Keratinocyte (primary cell): ENCODE data around the gene MED7. TPM values are rescaled to one million over a fixed set of nuclear protein-coding genes. Genes with fewer than 3 reads are reported as not detected.

Experiments used
- DNase-seq: peaks from one replicate; pipeline ENCODE4 v3.0.0-alpha.2; 2011; ENCODE audit warnings: low read depth, missing footprints, low spot score
- FAIRE-seq: peaks from 2 replicates; lab custom pipeline; 2011; peaks lifted over from hg19 to GRCh38; lab: Jason Lieb, UNC
- H2AFZ ChIP-seq: 2 replicates; pipeline ENCODE4 v1.6.0; 2012; ENCODE audit warnings: low read length, control low read depth, inconsistent platforms; ENCODE audit not compliant: control insufficient read depth
- H3K27ac ChIP-seq: 2 replicates; pipeline ENCODE4 v1.5.1; 2011; ENCODE audit warnings: low read length; ENCODE audit not compliant: control insufficient read depth, insufficient read depth
- H3K27me3 ChIP-seq: 3 replicates; pipeline ENCODE4 v1.6.0; 2011; ENCODE audit warnings: low read length; ENCODE audit not compliant: control insufficient read depth, insufficient read depth; ENCODE audit errors: extremely low read depth
- H3K36me3 ChIP-seq, 2 experiments: 2 replicates in 1 of 2; 3 replicates in 1 of 2; pipeline ENCODE4 v1.5.1; 2011; ENCODE audit warnings: low read length in 2 of 2, mild to moderate bottlenecking in 1 of 2; ENCODE audit not compliant: control insufficient read depth in 2 of 2, insufficient read depth in 2 of 2; ENCODE audit errors: extremely low read depth in 1 of 2
- H3K4me1 ChIP-seq: 3 replicates; pipeline ENCODE4 v1.5.1; 2011; ENCODE audit warnings: low read length; ENCODE audit not compliant: control insufficient read depth, insufficient read depth; ENCODE audit errors: extremely low read depth
- H3K4me2 ChIP-seq: 3 replicates; pipeline ENCODE4 v1.6.0; 2011; ENCODE audit warnings: low read depth, low read length; ENCODE audit not compliant: control insufficient read depth, insufficient read depth; ENCODE audit errors: extremely low read depth
- H3K4me3 ChIP-seq, 3 experiments: fragments of 200-600 bp in 1 of 3; sonication (generic) in 1 of 3; 2 replicates in 2 of 3; 3 replicates in 1 of 3; pipeline ENCODE4 v1.5.1; 2011 to 2016; ENCODE audit warnings: low read length in 3 of 3, mild to moderate bottlenecking in 3 of 3, control low read depth in 2 of 3, inconsistent platforms in 1 of 3, low read depth in 1 of 3, mixed read lengths in 1 of 3, mixed run types in 1 of 3, moderate library complexity in 1 of 3; ENCODE audit not compliant: control insufficient read depth in 2 of 3, insufficient read depth in 2 of 3; ENCODE audit errors: extremely low read depth in 1 of 3
- H3K79me2 ChIP-seq: 2 replicates; pipeline ENCODE4 v1.6.0; 2012; ENCODE audit warnings: low read length; ENCODE audit not compliant: control insufficient read depth, insufficient read depth
- H3K9ac ChIP-seq: 3 replicates; pipeline ENCODE4 v1.6.0; 2011; ENCODE audit warnings: low read length; ENCODE audit not compliant: control insufficient read depth, insufficient read depth; ENCODE audit errors: extremely low read depth
- H3K9me1 ChIP-seq: 3 replicates; pipeline ENCODE4 v1.6.0; 2011; ENCODE audit warnings: low read length; ENCODE audit not compliant: control insufficient read depth, insufficient read depth; ENCODE audit errors: extremely low read depth
- H3K9me3 ChIP-seq: 2 replicates; pipeline ENCODE4 v1.5.1; 2012; ENCODE audit warnings: low read depth, low read length; ENCODE audit not compliant: control insufficient read depth
- H4K20me1 ChIP-seq: 3 replicates; pipeline ENCODE4 v1.6.0; 2011; ENCODE audit warnings: low read length; ENCODE audit not compliant: control insufficient read depth, insufficient read depth; ENCODE audit errors: extremely low read depth
- CTCF ChIP-seq, 3 experiments: IDR thresholded peaks in 1 of 3; conservative IDR thresholded peaks in 1 of 3; optimal IDR thresholded peaks in 1 of 3; 2 replicates in 2 of 3; 3 replicates in 1 of 3; pipeline versions ENCODE3 to v1.5.1; 2011; ENCODE audit warnings: low read length in 3 of 3, mild to moderate bottlenecking in 3 of 3, moderate library complexity in 2 of 3, control low read depth in 1 of 3, inconsistent platforms in 1 of 3; ENCODE audit not compliant: insufficient read depth in 2 of 3; ENCODE audit errors: extremely low read depth in 1 of 3
- EZH2 ChIP-seq: IDR thresholded peaks from one replicate; pipeline ENCODE4 v1.6.1; 2012; ENCODE audit warnings: inconsistent platforms, mild to moderate bottlenecking, low read length, moderate library complexity
- dilution Hi-C: fragments of 300-500 bp; cut with MboI; formaldehyde crosslinking; loops from one replicate; pipeline ENCODE4 v1.7.0; 2020; ENCODE audit warnings: low sequenced_read_pairs; ENCODE audit not compliant: extremely low pct_ligation_motif_present
- polyA plus RNA-seq, 5 experiments: library from polyadenylated mRNA; depleted of rRNA in 3 of 5; stranded (reverse) in 3 of 5; stranded (forward) in 1 of 5; unstranded in 1 of 5; fragments of >200 nt; gene quantifications; 1 replicate in 1 of 5; 2 replicates in 3 of 5; 3 replicates in 1 of 5; pipeline versions ENCODE4 v1.2.1 to v1.2.3, GENCODE V29; 2011 to 2012; ENCODE audit warnings: missing spikeins in 2 of 5, low read depth in 1 of 5, low replicate concordance in 1 of 5

MED7 gene
- polyA plus RNA-seq, 1 donor (not counting 4 experiments of a cell fraction or from before 2014, with no cell fraction given): 17.0 TPM

GRCh38 chr5:157137691-157138090 is 5.0 kb downstream of the MED7 start:
- DNase-seq (no peak), FAIRE-seq (no peak)
- dilution Hi-C loops: no loop called here
- TF ChIP-seq EZH2 (no peak), CTCF (optimal IDR thresholded peaks at IDR 0.05 in 1 of 3, IDR thresholded peaks at IDR 0.05 in 1 of 3, conservative IDR thresholded peaks at IDR 0.05 in 1 of 3; ENCODE audit: extremely low read depth in 1 of 3, insufficient read depth in 2 of 3, low read length in 3 of 3) (no peak)
- no peaks in the 10 kb centered on the region for H4K20me1 ChIP-seq
- H3K4me3 ChIP-seq: no peak overlapping the region
- H3K9ac ChIP-seq: no peak overlapping the region
- H3K4me2 ChIP-seq: no peak overlapping the region
- H3K4me1 ChIP-seq: no peaks in the 10 kb centered on the region
- H3K9me3 ChIP-seq: no peaks in the 10 kb centered on the region
- H3K9me1 ChIP-seq: no peaks in the 10 kb centered on the region
- H3K27me3 ChIP-seq: no peaks in the 10 kb centered on the region
- H3K27ac ChIP-seq: no peak overlapping the region
- peaks cover 31% of the 10 kb centered on the region for H3K79me2 ChIP-seq
- peaks cover 4 to 14% of the 10 kb centered on the region in 2 experiments for H3K36me3 ChIP-seq
- H2AFZ ChIP-seq: no peak overlapping the region

GRCh38 chr5:157132281-157132612 is 10.4 kb downstream of the MED7 start:
- TF ChIP-seq CTCF (optimal IDR thresholded peaks at IDR 0.05 in 1 of 3, IDR thresholded peaks at IDR 0.05 in 1 of 3, conservative IDR thresholded peaks at IDR 0.05 in 1 of 3; ENCODE audit: extremely low read depth in 1 of 3, insufficient read depth in 2 of 3, low read length in 3 of 3) (no peak), EZH2 (no peak)
- Histone ChIP-seq H3K79me2 (no peaks in the 10 kb centered on the region), H3K9me1 (no peaks in the 10 kb centered on the region), H3K27ac (no peak overlapping the region), H2AFZ (no peak overlapping the region), H3K9me3 (no peaks in the 10 kb centered on the region), H3K4me1 (no peaks in the 10 kb centered on the region), H3K9ac (no peak overlapping the region), H3K27me3 (no peaks in the 10 kb centered on the region), H4K20me1 (no peaks in the 10 kb centered on the region), H3K36me3 (no peaks in the 10 kb centered on the region), H3K4me3 (no peak overlapping the region), H3K4me2 (no peak overlapping the region)
- dilution Hi-C loops: no loop called here
- FAIRE-seq (no peak), DNase-seq (no peak)
